Activated CD8-positive, alpha-beta memory T cell treated with anti-CD3 and anti-CD28 coated beads, Interleukin-2, amount 50 U/mL, for 4 hours (primary cell): ENCODE data around the gene SDK2.

Experiments
- DNase-seq: peaks from one replicate; pipeline ENCODE4 v3.0.0-alpha.2; 2020

The SDK2 gene

GRCh38 chr17:73402466-73402865, 241.8 kb downstream of the SDK2 start:
- no peak for DNase-seq

GRCh38 chr17:73401911-73402310, 242.3 kb downstream of the SDK2 start:
- no peak for DNase-seq

DNA sequence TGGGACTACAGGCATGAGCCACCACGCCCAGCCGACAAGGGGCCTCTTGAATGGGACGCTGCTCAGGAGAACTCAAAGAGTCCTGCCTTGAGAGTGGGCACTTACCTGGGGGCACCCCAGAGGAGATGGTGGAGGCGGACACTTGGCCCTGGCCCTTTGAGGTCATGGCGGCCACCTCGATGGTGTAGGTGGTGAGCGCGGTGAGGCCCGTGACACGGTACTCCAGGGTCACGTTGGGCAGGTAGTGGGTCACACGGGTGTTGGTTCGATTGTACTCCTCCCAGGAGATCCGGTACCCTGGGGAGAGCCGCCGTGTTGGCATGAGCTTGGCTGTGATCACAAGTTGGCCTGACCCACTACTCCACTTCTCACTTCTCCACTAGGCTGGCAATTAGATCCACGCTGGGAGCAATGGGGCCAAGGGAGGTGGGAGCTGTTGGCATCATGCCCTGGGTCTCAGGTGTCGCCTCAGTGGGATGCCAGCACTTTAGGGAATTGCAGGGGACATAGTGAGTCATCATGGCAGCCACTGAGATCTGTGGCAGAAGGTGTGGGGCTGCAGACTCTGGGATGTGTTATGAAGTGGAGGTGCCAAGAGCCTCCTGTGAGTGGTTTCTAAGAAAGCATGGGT, 243.2 kb downstream of the SDK2 start:
- DNase-seq: no peak

GRCh38 chr17:73399056-73399455, 245.2 kb downstream of the SDK2 start:
- DNase-seq: no peak

GRCh38 chr17:73397856-73398540, 246.2 kb downstream of the SDK2 start:
- DNase-seq: no peak

- no peak for DNase-seq
Observed at GRCh38 chr17:73397278-73397826, 246.9 kb downstream of the SDK2 start.

DNA sequence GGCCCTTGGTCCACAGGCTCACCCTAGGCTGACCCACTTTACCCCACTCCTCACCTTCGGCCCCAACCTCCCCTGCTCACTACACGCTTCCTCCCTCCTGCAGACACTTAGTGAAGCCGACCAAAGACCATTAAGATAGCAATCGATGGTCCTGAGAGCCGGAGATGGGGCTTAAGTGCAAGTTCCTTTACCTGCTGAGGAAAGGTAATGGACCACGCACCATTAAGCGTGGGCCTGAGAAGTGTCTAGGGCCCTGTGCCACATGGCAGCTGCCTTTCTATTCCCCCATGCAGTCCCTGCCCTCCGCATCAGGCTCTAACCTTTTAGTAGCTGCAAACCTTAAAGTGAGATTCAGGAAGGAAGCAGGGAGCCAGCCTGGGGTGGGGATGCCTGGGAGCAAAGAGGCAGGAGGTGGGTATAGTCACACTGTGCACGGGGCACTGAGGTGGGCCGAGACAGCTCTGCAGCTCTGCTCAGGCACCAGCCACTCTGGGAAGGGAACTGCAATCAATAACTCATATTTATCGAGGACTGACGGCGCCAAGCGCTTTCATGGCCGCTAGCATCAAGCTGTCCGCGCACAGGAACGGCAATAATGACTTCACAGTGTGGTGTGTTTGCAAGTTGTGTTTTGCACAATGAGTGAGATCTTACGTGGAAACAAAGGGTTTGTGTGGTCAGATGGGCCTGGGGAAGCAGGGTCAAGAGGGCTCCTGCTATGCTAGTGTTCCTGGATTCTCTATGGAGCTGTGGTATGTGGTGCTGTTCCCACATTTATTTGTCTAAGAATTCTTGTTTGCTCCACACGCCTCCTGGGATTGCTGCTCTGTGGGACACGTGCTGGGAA, 247.6 kb downstream of the SDK2 start:
- DNase-seq: no peak

DNA sequence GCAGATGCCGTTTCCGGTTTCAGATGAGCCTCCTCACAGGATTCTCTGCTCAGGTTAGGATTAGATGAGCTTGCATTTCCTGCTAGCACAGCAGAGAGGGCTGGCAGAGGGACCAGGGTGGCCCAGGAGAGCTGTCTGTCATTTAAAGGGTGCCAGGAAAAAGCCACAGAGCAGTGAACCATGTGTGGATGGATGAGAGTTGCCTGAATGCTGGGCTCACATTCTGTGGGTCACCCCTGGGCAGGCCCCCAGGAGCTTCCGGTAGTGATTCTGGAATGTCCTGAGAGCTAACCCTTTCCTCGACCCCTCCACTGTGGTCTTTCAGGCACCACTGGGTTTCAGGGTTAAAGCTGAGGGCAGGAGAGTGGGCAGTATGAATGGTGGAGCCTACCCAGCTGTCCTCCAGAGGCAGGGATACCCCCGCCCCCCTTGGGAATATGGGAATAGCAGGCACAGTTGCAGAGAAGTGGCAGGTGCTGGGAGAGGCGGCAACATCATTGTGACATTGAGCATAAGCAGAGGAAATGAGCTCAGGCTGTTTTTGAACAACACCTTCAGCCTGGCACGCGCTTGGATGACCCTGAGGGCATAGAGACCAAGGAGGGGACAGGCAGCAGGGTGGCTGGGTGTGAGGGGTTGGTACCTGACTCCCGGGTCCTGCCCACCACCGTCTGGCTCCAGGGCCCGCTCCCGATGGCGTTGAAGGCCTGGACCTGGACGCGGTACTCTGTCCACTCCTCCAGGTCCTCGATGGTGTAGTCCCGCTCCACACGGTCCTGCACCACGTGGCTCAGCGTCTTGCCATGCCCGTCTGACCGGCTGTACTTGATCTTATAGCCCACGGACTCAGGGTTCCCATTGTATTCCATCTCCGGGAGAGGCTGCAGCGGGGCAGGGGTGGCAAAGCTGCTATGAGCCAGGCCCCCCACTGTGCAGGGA, 249.5 kb downstream of the SDK2 start:
- DNase-seq: no peak

DNA sequence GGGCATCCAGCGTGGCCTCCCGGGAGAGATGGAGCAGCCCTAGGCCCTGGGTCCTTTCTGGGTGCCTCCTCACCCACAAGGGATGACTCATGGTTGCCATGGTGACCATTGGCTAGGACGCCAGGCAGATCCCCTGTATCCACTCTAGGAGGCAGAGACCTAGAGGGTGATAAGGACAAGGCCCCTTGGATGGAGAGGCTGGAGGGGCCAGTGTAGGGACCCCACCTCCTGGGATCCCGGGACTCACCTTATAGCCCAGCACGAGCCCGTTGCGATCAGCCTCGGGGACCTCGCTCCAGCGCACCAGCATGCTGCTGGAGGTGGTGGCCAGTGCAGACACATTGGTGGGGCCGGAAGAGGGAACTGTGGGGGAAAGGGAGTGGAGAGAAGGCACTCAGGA, 250.3 kb downstream of the SDK2 start:
- DNase-seq: no peak

GRCh38 chr17:73393381-73393780, 250.9 kb downstream of the SDK2 start:
- DNase-seq: no peak

- no peak for DNase-seq
Observed at GRCh38 chr17:73391331-73392265, 252.6 kb downstream of the SDK2 start.

GRCh38 chr17:73390851-73391250, 253.4 kb downstream of the SDK2 start:
- no peak for DNase-seq

GRCh38 chr17:73390221-73390620, 254.0 kb downstream of the SDK2 start:
- no peak for DNase-seq

DNA sequence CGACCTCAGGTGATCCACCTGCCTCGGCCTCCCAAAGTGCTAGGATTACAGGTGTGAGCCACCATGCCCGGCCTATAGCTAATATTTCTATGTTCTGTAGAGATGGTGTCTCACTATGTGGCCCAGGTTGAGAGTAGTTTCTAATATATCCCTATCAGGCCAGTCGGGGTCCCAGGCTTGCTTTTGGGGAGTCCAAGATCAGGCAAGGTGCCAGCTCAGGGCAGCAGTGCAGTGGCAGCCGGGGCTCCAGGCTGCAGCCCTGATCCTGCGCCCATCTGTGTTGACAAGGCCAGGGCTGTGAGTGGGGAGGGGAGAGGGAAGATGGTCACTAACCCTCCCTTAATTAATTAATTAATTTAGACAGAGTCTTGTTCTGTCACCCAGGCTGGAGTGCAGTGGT, 254.8 kb downstream of the SDK2 start:
- no peak for DNase-seq

DNA sequence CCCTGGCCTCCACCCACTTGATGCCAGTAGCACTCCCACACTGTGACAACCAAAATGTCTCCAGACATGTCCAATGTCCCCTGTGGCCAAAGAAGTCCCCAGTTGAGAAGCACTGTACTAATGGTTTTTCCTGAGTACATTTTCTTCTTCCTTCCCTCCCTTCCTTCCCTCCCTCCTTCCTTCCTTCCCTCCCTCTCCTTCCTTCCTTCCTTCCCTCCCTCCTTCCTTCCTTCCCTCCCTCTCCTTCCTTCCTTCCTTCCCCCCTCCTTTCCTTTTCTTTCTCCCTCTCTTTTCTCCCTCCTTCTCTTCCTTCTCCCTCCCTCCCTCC, 255.7 kb downstream of the SDK2 start:
- no peak for DNase-seq

DNA sequence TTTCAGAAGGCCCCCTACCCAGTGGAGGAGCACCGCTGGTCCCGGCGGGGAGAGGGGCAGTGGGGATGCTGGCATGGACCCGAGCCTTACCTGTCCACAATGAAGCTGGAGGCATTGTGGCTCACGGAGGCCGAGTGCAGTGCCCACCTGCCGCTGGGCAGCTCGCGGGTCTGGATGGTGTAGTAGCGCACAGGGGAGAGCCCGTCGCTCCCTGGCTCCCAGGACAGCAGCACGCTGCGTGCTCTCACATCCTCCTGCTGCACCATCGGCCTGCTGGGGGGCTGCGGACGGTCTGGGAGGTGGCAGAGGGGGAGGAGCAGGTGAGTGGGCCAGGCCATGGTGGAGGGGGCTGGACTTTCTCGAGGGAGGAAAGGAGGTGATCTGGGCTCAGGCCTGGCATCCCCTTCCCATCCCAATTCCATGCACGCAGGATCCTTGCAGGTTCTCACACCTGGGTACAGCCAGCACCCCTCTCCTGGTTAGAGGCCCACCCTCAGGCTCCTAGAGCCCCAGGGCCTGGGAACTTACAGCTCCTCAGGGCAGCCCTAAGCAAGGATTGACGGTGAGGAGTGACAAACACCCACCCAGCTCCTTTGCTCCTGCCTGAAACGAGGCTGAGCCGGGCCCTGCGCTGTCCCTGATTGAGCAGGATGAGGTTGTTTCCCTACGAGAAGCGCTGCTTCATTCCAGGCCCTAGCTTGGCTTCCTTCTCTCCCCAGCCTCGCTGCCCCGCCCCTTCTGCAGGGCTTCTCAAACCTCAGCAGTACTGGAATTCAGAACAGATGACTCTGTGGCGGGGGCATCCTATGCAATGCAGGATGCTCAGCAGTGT, 256.3 kb downstream of the SDK2 start:
- DNase-seq: no peak

DNA sequence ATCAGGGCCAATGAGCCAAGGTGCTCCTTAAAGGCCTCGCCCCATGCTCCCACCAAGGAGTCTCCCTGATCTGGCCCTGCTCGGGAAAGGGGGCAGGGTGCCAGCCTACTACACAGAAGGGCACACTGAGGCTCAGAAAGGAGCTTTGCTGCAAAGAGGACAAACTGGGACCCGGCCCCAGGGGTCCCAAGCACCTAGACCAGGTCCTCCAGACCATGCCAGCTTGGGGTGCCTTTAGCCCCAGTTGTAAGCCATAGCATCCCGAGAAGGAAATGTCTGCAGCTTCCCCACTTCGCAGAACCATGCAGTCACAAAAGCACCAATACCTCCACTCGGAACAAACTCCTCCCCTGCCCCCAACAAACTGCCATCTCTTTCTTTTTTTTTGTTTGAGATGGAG, 257.7 kb downstream of the SDK2 start:
- DNase-seq: no peak

- DNase-seq: no peak
Observed at GRCh38 chr17:73384926-73385325, 259.3 kb downstream of the SDK2 start.

DNA sequence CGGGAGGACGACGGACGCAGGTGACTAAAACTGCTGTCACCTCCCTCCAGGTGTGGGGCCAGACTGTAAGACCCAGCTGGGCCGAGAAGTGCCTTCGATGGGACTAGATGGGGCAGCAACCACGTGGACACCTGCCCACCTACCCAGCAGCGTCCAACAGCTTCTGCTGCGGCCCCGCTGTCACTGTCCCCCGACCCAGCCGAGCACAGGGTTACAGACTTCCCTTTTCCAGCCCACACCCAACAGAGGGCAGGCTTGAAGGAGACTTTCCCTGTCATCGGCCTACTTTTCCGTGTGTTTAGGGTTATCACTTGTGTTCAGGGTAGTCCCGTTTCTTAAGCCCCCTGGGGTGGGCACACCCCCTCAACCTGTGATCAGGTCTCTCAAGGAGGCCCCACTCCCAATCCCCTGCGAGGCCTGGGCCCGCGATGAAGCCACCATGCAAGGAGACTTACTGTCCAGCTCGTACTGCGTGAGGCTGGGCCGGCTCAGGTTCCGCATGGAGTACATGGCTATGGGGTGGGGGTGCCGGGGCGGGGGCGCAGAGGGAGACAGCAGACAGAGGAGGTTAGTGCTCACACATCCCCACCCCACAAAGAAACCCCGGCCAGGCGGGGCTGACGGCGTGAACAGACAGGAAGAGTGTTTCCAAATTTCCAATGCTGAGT, 263.7 kb downstream of the SDK2 start:
- DNase-seq: no peak

DNA sequence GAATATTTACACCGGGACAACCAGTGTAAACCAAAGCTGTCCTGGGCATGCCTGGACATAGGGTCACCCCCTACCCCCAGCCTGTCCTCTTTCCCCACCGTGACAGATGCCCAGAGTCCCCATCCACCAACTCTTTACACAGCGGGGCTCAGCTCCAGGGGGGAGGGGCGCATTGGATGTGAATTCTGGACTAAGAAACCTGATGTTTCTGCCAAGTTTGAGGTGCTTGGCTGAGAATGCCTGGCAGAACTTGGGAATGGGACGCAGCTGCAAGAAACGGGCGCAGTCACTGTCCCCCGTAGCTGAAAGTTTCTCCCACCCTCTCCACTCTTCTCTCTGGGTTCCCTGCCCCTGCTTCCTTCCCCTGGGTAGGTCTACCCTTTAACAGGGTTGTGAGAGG, 264.4 kb downstream of the SDK2 start:
- no peak for DNase-seq
